ENCODE data around the gene NISCH. TPM values are rescaled to one million over a fixed set of nuclear protein-coding genes. Genes with fewer than 3 reads are reported as not detected.

The NISCH gene
- total and polyA plus RNA-seq, 2 experiments from 2014 or later: 18.4 to 76.4 TPM

- TF ChIP-seq ZNF462 (CRISPR knock-in tag; IDR thresholded peaks at IDR 0.05) (no peak), REST (IDR thresholded peaks at IDR 0.05; ENCODE audit: unreplicated experiment) (no peak), NANOG (IDR thresholded peaks at IDR 0.05; ENCODE audit: borderline replicate concordance) (no peak), STAT1 (IDR thresholded peaks at IDR 0.05; ENCODE audit: unreplicated experiment) (no peak), POLR2AphosphoS5 (IDR thresholded peaks at IDR 0.05; ENCODE audit: low read depth) (no peak), ETS1 (IDR thresholded peaks at IDR 0.05) (no peak)
Measured at GRCh38 chr3:52406231-52406661, 49.2 kb upstream of the NISCH start (continued).

All from GM23338 (cell line).